DND-41 (cell line): Measurements from ENCODE around the gene PRRT2.
A peak's percentile ranks its signal among the peaks of the same experiment; 100 is the strongest.
"Not testable (repeated sequence)": the region's sequence is repeated elsewhere in the genome, so short reads cannot be mapped to it uniquely, and the experiment has no call there.

Experiments used
- ATAC-seq: fragments of 200-7000 bp; cut with Tn5 transposase; 3 replicates; pipeline ENCODE4 v1.9.1; 2021; ENCODE audit warnings: low read depth; ENCODE audit not compliant: insufficient read depth
- DNase-seq: peaks from one replicate; pipeline ENCODE4 v3.0.0-alpha.2; 2020
- H2AFZ ChIP-seq: 2 replicates; pipeline ENCODE4 v1.6.0; 2012; ENCODE audit warnings: low read depth, low read length
- H3K27ac ChIP-seq: 2 replicates; pipeline ENCODE4 v1.5.1; 2012; ENCODE audit warnings: low read length, inconsistent platforms
- H3K27me3 ChIP-seq: fragments of 200-600 bp; sonication (generic); 2 replicates; pipeline ENCODE4 v1.6.0; 2012; ENCODE audit warnings: low read length, mild to moderate bottlenecking, inconsistent platforms; ENCODE audit not compliant: insufficient read depth, poor library complexity
- H3K36me3 ChIP-seq: 2 replicates; pipeline ENCODE4 v1.5.1; 2012; ENCODE audit warnings: low read length, inconsistent platforms; ENCODE audit not compliant: insufficient read depth
- H3K4me1 ChIP-seq: 2 replicates; pipeline ENCODE4 v1.5.1; 2012; ENCODE audit warnings: mild to moderate bottlenecking, low read length; ENCODE audit not compliant: insufficient read depth
- H3K4me2 ChIP-seq: 2 replicates; pipeline ENCODE4 v1.6.0; 2012; ENCODE audit warnings: mild to moderate bottlenecking, moderate library complexity, low read length, inconsistent platforms; ENCODE audit not compliant: insufficient read depth
- H3K4me3 ChIP-seq, 2 experiments: fragments of 200-600 bp in 1 of 2; shearing (Covaris generic) in 1 of 2; 2 replicates each; pipeline ENCODE4 v1.5.1; 2012 to 2016; ENCODE audit warnings: inconsistent platforms in 2 of 2, low read length in 2 of 2, mild to moderate bottlenecking in 2 of 2, low read depth in 1 of 2, moderate library complexity in 1 of 2
- H3K79me2 ChIP-seq: 2 replicates; pipeline ENCODE4 v1.6.0; 2012; ENCODE audit warnings: low read length, inconsistent platforms; ENCODE audit not compliant: insufficient read depth
- H3K9ac ChIP-seq: 2 replicates; pipeline ENCODE4 v1.6.0; 2012; ENCODE audit warnings: low read depth, mild to moderate bottlenecking, inconsistent platforms, low read length, moderate library complexity
- H3K9me3 ChIP-seq: 2 replicates; pipeline ENCODE4 v1.5.1; 2012; ENCODE audit warnings: low read length, moderate library complexity, mild to moderate bottlenecking, inconsistent platforms; ENCODE audit not compliant: insufficient read depth, severe bottlenecking
- H4K20me1 ChIP-seq: 2 replicates; pipeline ENCODE4 v1.6.0; 2012; ENCODE audit warnings: low read length; ENCODE audit not compliant: insufficient read depth
- EZH2 ChIP-seq: IDR thresholded peaks from 3 replicates; pipeline ENCODE4 v1.6.1; 2012; ENCODE audit warnings: borderline replicate concordance, low read depth, mild to moderate bottlenecking, moderate library complexity, low read length, inconsistent platforms; ENCODE audit not compliant: severe bottlenecking
- TF ChIP-seq, protein P1 (sequence below): IDR thresholded peaks from 2 replicates; pipeline ENCODE4 v1.5.1; 2012; ENCODE audit warnings: borderline replicate concordance, low read length, moderate library complexity, mild to moderate bottlenecking; ENCODE audit not compliant: poor library complexity, severe bottlenecking; ENCODE audit errors: extremely low read depth

The PRRT2 gene

DNA sequence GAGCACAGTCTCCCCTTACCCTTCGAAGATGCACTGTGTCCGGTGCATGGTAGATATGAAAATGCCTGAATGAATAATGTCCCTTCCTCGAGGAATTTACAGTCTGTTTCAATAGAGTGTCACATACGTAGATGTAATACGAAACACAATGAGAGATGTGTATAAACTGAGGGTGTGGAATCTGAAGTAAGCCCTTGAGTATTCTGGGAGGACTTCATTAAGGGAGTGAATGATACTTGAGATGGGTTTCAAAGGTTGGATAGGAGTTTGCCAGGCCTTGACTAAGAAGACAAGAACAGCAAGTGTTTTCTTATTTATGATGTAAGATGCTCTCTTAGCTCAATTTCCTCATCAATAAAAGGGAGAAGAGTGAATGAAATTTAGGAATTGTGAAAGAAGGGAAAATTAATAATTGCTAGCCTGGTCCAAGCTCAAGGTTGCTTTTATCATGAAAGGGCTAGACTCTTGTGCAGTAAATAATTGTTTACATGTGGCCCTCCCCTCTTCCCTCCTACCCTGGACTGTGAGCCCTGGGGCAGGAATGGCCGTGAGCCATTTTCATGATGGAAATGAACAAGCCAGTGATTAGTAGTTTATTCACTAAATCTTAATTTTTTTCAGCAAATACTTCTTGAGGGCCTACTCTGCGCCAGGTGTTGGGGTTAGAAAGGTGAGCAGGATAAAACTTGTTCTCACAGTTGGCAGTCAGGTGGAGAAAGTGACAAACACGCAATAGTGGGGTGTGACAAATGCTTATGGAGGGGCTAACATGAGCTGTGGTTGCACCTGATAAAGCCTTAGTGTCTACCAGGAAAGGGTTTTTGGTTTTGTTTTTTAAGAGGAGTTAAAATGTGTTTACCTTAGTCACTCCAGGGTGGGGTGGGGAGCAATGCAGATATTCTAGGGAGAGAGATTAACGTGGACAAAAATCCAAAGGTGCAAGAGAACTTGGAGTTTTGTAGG, 19.9 kb upstream of the PRRT2 start:
- H3K4me3 ChIP-seq = peak overlapping the region; percentile 77 to 85; a peak in 3 of 4 replicates
- peaks cover 76% of the 10 kb centered on the region for H3K79me2 ChIP-seq
- no peaks in the 10 kb centered on the region for H3K27me3 ChIP-seq
- DNase-seq = no peak
- H3K9me3 ChIP-seq = no peaks in the 10 kb centered on the region
- H2AFZ ChIP-seq = no peak overlapping the region
- H4K20me1 ChIP-seq = peaks cover 26% of the 10 kb centered on the region; the same call in 1 of the 2 replicates
- peak overlapping the region; percentile 91 for H3K9ac ChIP-seq
- H3K36me3 ChIP-seq = peaks cover 58% of the 10 kb centered on the region
- peak overlapping the region; percentile 88 for H3K4me2 ChIP-seq
- no peak for ATAC-seq
- H3K4me1 ChIP-seq = peaks cover 43% of the 10 kb centered on the region
- TF ChIP-seq EZH2 = no peak
- TF ChIP-seq, protein P1, sequence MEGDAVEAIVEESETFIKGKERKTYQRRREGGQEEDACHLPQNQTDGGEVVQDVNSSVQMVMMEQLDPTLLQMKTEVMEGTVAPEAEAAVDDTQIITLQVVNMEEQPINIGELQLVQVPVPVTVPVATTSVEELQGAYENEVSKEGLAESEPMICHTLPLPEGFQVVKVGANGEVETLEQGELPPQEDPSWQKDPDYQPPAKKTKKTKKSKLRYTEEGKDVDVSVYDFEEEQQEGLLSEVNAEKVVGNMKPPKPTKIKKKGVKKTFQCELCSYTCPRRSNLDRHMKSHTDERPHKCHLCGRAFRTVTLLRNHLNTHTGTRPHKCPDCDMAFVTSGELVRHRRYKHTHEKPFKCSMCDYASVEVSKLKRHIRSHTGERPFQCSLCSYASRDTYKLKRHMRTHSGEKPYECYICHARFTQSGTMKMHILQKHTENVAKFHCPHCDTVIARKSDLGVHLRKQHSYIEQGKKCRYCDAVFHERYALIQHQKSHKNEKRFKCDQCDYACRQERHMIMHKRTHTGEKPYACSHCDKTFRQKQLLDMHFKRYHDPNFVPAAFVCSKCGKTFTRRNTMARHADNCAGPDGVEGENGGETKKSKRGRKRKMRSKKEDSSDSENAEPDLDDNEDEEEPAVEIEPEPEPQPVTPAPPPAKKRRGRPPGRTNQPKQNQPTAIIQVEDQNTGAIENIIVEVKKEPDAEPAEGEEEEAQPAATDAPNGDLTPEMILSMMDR = no peak
- H3K27ac ChIP-seq = peak overlapping the region; percentile 96

DNA sequence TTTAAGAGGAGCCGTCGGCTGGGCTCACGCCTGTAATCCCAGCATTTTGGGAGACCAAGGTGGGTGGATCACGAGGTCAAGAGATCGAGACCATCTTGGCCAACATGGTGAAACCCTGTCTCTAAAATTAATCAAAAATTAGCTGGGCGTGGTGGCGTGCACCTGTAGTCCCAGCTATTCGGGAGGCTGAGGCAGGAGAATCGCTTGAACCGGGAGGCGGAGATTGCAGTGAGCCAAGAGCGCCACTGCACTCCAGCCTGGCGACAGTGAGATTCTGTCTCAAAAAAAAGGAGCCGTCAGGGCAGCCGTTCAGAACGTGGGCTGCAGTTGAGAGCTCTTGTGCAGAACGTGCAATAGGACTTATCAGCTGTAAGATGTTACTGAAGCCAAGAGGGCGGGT, 18.8 kb upstream of the PRRT2 start:
- Histone ChIP-seq H3K4me1 (peaks cover 43% of the 10 kb centered on the region), H3K36me3 (peaks cover 68% of the 10 kb centered on the region)
- not testable (repeated sequence) for H3K27ac ChIP-seq

GRCh38 chr16:29794231-29794710, 17.7 kb upstream of the PRRT2 start:
- H3K79me2 ChIP-seq = peaks cover 89% of the 10 kb centered on the region
- peaks cover 79% of the 10 kb centered on the region for H3K36me3 ChIP-seq
- H3K4me3 ChIP-seq = no peak overlapping the region
- DNase-seq (no peak), ATAC-seq (no peak)
- peaks cover 28% of the 10 kb centered on the region; the same call in 1 of the 2 replicates for H4K20me1 ChIP-seq
- H3K9me3 ChIP-seq = no peaks in the 10 kb centered on the region
- no peak overlapping the region for H3K9ac ChIP-seq
- H3K27ac ChIP-seq = no peak overlapping the region
- no peaks in the 10 kb centered on the region for H3K27me3 ChIP-seq
- peak overlapping the region; percentile 88; the same call in 1 of the 2 replicates for H3K4me2 ChIP-seq
- no peak overlapping the region for H2AFZ ChIP-seq
- peaks cover 39% of the 10 kb centered on the region for H3K4me1 ChIP-seq
- no peak for TF ChIP-seq EZH2
- TF ChIP-seq, protein P1 = no peak

More for the DNA sequence above, 18.8 kb upstream of the PRRT2 start:
- not testable (repeated sequence) for H3K9me3 ChIP-seq, H3K27me3 ChIP-seq, ATAC-seq, DNase-seq, H2AFZ ChIP-seq
- Histone ChIP-seq H3K4me2 (peak overlapping the region; percentile 88), H3K4me3 (peak overlapping the region in 1 of 2 experiments; percentile 77; a peak in 1 of 4 replicates), H3K79me2 (peaks cover 85% of the 10 kb centered on the region), H3K9ac (peak overlapping the region; percentile 91; the same call in 1 of the 2 replicates), H4K20me1 (peaks cover 28% of the 10 kb centered on the region; the same call in 1 of the 2 replicates)

DNA sequence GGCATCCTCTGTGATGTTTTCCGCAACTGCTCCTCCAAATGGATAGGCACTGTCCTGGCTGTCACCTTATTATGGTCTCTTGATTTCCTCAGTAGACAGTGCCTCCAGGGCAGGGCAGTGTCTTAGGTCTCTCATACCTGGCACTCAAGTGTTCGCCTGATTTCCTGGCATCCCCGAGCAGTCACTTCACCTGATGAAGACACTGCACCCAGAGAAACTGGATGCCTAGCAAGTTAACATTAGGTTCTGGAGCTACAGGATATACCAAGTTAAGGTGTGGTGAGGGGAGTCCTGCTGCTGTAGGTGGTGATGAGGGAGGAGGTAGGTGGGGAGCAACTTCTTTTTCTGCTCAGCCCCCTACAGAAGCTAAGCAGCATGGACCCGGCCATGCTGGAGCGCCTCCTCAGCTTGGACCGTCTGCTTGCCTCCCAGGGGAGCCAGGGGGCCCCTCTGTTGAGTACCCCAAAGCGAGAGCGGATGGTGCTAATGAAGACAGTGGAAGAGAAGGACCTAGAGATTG, 9.5 kb upstream of the PRRT2 start:
- H2AFZ ChIP-seq = no peak overlapping the region

More for the DNA sequence above, 9.5 kb upstream of the PRRT2 start:
- H3K4me3 ChIP-seq = no peak overlapping the region
- peaks cover 4% of the 10 kb centered on the region for H4K20me1 ChIP-seq
- no peak for ATAC-seq
- peaks cover 79% of the 10 kb centered on the region for H3K36me3 ChIP-seq
- H3K4me2 ChIP-seq = no peak overlapping the region
- DNase-seq = no peak
- 0 out of 2 replicates have a peak overlapping the region, but pooled peaks have one; percentile 49 for H3K27ac ChIP-seq
- TF ChIP-seq EZH2 = no peak
- TF ChIP-seq, protein P1 = no peak
- no peaks in the 10 kb centered on the region for H3K9me3 ChIP-seq
- H3K4me1 ChIP-seq = peaks cover 40% of the 10 kb centered on the region
- peaks cover 36% of the 10 kb centered on the region for H3K79me2 ChIP-seq
- no peaks in the 10 kb centered on the region for H3K27me3 ChIP-seq
- peak overlapping the region; percentile 87; the same call in 1 of the 2 replicates for H3K9ac ChIP-seq
